Inflammatory macrophage treated with lipopolysaccharide for 4 hours (primary cell): ENCODE results near the gene SENP6.
"Not testable (repeated sequence)": the region's sequence is repeated elsewhere in the genome, so short reads cannot be mapped to it uniquely, and the experiment has no call there.

ENCODE experiments used
- DNase-seq: peaks from one replicate; pipeline ENCODE4 v3.0.0-alpha.2; 2020

The SENP6 gene

GRCh38 chr6:75601304-75602245 is at the start of gene SENP6:
TSS of gene SENP6 (plus strand) at chr6:75601880. CDS start at chr6:75602525, 645 bp downstream.
- peak; percentile 68 for DNase-seq

- DNase-seq, result no peak
Measured at GRCh38 chr6:75556240-75556639, 45.4 kb upstream of the SENP6 start.

- DNase-seq, result no peak
Measured at GRCh38 chr6:75557068-75557467, 44.6 kb upstream of the SENP6 start.

GRCh38 chr6:75563032-75563431 is 38.6 kb upstream of the SENP6 start:
- peak; percentile 41 for DNase-seq

GRCh38 chr6:75566137-75566767 is 35.4 kb upstream of the SENP6 start:
- no peak for DNase-seq

GRCh38 chr6:75568100-75568499 is 33.6 kb upstream of the SENP6 start:
- no peak for DNase-seq

GRCh38 chr6:75568965-75569364 is 32.7 kb upstream of the SENP6 start:
- DNase-seq, result no peak

GRCh38 chr6:75570671-75571070 is 31.0 kb upstream of the SENP6 start:
- DNase-seq, result not testable (repeated sequence)

GRCh38 chr6:75572072-75572471 is 29.6 kb upstream of the SENP6 start:
- DNase-seq, result no peak

- DNase-seq, result no peak
Measured at GRCh38 chr6:75579951-75580350, 21.7 kb upstream of the SENP6 start.

- DNase-seq, result no peak
Measured at GRCh38 chr6:75581231-75581630, 20.4 kb upstream of the SENP6 start.

- DNase-seq, result not testable (repeated sequence)
Measured at GRCh38 chr6:75584552-75584951, 17.1 kb upstream of the SENP6 start.

- DNase-seq, result no peak
Measured at GRCh38 chr6:75588948-75589347, 12.7 kb upstream of the SENP6 start.

GRCh38 chr6:75590370-75590769 is 11.3 kb upstream of the SENP6 start:
- DNase-seq, result no peak

- not testable (repeated sequence) for DNase-seq
Measured at GRCh38 chr6:75596380-75596779, 5.3 kb upstream of the SENP6 start.

GRCh38 chr6:75600768-75601167 is 912 bp upstream of the SENP6 start:
- no peak for DNase-seq

GRCh38 chr6:75602246-75603105 is 796 bp downstream of the SENP6 start:
- DNase-seq, result peak; percentile 24

- DNase-seq, result no peak
Measured at GRCh38 chr6:75603106-75603420, 1.4 kb downstream of the SENP6 start.

GRCh38 chr6:75604294-75604693 is 2.6 kb downstream of the SENP6 start:
- DNase-seq, result no peak

- DNase-seq, result no peak
Measured at GRCh38 chr6:75605635-75606034, 4.0 kb downstream of the SENP6 start.

GRCh38 chr6:75608304-75608703 is 6.6 kb downstream of the SENP6 start:
- no peak for DNase-seq

GRCh38 chr6:75608956-75609533 is 7.4 kb downstream of the SENP6 start:
- peak; percentile 64 for DNase-seq
